ENCODE measurements around the gene FRMD5. TPM values are rescaled to one million over a fixed set of nuclear protein-coding genes. Genes with fewer than 3 reads are reported as not detected.

The FRMD5 gene
- total RNA-seq, 1 donor from 2014 or later: 7.8 TPM

DNA sequence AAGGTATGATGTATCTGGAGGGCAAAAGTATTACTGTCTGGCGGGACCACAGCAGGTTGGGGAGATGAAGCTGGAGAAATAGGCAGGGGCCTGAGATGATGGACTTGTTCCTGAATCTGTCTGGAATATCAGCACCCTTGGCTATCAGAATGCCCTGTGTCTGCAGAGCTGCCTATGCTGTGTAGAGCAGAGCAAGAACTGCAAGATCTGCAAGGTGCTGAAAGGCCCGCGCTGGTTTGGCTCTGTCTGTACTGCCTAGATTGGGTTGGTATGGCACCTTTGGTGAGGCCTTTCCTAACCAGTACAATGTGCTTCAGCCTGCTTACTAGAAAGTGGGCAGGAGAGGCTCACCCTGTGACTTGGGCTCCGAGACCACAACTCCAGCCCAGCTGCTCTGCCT lies 271.5 kb downstream of the FRMD5 start:
- TF ChIP-seq, protein P1, sequence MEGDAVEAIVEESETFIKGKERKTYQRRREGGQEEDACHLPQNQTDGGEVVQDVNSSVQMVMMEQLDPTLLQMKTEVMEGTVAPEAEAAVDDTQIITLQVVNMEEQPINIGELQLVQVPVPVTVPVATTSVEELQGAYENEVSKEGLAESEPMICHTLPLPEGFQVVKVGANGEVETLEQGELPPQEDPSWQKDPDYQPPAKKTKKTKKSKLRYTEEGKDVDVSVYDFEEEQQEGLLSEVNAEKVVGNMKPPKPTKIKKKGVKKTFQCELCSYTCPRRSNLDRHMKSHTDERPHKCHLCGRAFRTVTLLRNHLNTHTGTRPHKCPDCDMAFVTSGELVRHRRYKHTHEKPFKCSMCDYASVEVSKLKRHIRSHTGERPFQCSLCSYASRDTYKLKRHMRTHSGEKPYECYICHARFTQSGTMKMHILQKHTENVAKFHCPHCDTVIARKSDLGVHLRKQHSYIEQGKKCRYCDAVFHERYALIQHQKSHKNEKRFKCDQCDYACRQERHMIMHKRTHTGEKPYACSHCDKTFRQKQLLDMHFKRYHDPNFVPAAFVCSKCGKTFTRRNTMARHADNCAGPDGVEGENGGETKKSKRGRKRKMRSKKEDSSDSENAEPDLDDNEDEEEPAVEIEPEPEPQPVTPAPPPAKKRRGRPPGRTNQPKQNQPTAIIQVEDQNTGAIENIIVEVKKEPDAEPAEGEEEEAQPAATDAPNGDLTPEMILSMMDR (IDR thresholded peaks at IDR 0.05; ENCODE audit: unreplicated experiment): no peak
- Mint-ChIP-seq H3K9me3 (ENCODE audit: low read depth) (no peaks in the 10 kb centered on the region), H3K27ac (no peak overlapping the region), H3K4me3 (ENCODE audit: low read depth) (no peak overlapping the region), H3K27me3 (peaks cover 5% of the 10 kb centered on the region), H3K4me1 (ENCODE audit: low read depth) (peaks cover 2% of the 10 kb centered on the region), H3K36me3 (ENCODE audit: insufficient read depth) (no peaks in the 10 kb centered on the region)
- DNase-seq (ENCODE audit: low spot score, unreplicated experiment): no peak

DNA sequence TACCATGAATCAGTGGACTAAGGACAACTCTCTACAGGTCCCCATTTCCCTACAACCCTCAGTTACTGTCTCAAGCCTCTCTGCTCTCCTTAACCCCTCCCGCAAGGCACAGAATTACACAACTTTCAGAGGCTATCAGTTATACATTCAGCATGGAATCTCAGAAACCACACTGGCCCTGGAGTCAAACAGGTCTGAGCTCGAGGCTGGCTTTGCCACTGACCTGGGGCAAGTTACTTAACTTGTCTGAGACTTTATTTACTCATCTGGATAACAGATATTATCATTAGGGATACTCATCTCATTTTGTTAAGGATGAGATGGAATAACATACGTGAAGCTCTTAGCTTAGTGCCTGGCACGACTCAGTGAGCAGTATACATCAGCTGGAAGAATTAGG lies 273.1 kb downstream of the FRMD5 start:
- H3K4me3 Mint-ChIP-seq (ENCODE audit: low read depth): no peak overlapping the region
- peaks cover under 1% of the 10 kb centered on the region for H3K36me3 Mint-ChIP-seq (ENCODE audit: insufficient read depth)
- DNase-seq (ENCODE audit: low spot score, unreplicated experiment): no peak
- no peaks in the 10 kb centered on the region for H3K9me3 Mint-ChIP-seq (ENCODE audit: low read depth)
- TF ChIP-seq, protein P1 (IDR thresholded peaks at IDR 0.05; ENCODE audit: unreplicated experiment): no peak
- peaks cover under 1% of the 10 kb centered on the region for H3K27me3 Mint-ChIP-seq
- H3K4me1 Mint-ChIP-seq (ENCODE audit: low read depth): peaks cover 2% of the 10 kb centered on the region
- no peak overlapping the region for H3K27ac Mint-ChIP-seq

GRCh38 chr15:43920815-43921214 lies 274.3 kb downstream of the FRMD5 start:
- Mint-ChIP-seq H3K4me1 (ENCODE audit: low read depth) (peaks cover 2% of the 10 kb centered on the region), H3K9me3 (ENCODE audit: low read depth) (no peaks in the 10 kb centered on the region), H3K36me3 (ENCODE audit: insufficient read depth) (peaks cover 2% of the 10 kb centered on the region), H3K27me3 (no peaks in the 10 kb centered on the region), H3K4me3 (ENCODE audit: low read depth) (no peak overlapping the region), H3K27ac (no peak overlapping the region)
- DNase-seq (ENCODE audit: low spot score, unreplicated experiment): no peak
- TF ChIP-seq, protein P1 (IDR thresholded peaks at IDR 0.05; ENCODE audit: unreplicated experiment): no peak

GRCh38 chr15:43920254-43920600 lies 274.8 kb downstream of the FRMD5 start:
- Mint-ChIP-seq H3K9me3 (ENCODE audit: low read depth) (no peaks in the 10 kb centered on the region), H3K36me3 (ENCODE audit: insufficient read depth) (peaks cover 2% of the 10 kb centered on the region), H3K27me3 (no peaks in the 10 kb centered on the region), H3K27ac (no peak overlapping the region), H3K4me1 (ENCODE audit: low read depth) (peaks cover 2% of the 10 kb centered on the region), H3K4me3 (ENCODE audit: low read depth) (no peak overlapping the region)
- TF ChIP-seq, protein P1 (IDR thresholded peaks at IDR 0.05; ENCODE audit: unreplicated experiment): no peak
- DNase-seq (ENCODE audit: low spot score, unreplicated experiment): no peak

DNA sequence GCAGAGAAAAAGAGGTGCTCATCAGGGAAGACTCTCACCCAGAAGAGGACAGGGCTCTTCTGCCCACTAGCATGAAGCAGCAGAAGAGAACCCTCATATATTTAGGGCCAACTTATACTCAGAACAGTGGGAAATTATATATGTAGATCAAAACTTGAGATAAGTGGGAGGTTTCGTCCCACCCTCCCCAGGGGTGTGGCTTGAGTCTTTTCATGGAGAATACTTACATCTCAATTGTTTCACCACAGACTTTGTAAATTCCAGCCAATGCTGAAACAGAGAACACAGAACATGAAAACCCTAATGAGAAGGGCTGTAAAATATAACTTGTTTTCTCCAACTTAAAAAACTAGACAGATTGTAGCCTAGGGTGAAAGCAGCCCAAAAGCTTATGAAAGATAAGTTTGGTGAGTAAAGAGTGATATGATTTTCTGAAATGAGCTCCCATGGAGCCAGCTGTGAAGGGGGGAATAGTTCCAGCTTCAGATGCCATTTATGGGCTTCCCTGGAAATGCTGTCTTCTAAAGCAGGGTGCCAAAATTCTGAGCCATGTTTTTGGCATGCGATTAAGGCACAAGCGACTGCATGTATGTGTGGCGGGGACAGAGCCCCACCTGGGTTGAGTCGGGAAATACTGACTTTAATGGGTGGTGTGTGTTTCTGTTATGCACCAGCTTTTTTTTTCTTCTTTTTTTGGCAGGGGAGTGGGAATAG lies 275.4 kb downstream of the FRMD5 start:
- H3K4me3 Mint-ChIP-seq (ENCODE audit: low read depth): no peak overlapping the region
- H3K27ac Mint-ChIP-seq: no peak overlapping the region
- no peaks in the 10 kb centered on the region for H3K9me3 Mint-ChIP-seq (ENCODE audit: low read depth)
- TF ChIP-seq, protein P1 (IDR thresholded peaks at IDR 0.05; ENCODE audit: unreplicated experiment): no peak
- H3K27me3 Mint-ChIP-seq: no peaks in the 10 kb centered on the region
- peaks cover 2% of the 10 kb centered on the region for H3K36me3 Mint-ChIP-seq (ENCODE audit: insufficient read depth)
- H3K4me1 Mint-ChIP-seq (ENCODE audit: low read depth): peaks cover 2% of the 10 kb centered on the region
- no peak for DNase-seq (ENCODE audit: low spot score, unreplicated experiment)
